Transverse colon (tissue), 3 donors: ENCODE results near the gene HECTD1.

Experiments
- EP300 ChIP-seq: sonication (generic); formaldehyde crosslinking; IDR thresholded peaks from one replicate; pipeline ENCODE4 v1.6.1; 2017; ENCODE audit warnings: antibody characterized with exemption, low read depth
- TF ChIP-seq, protein P1 (sequence below), 5 experiments: fragments of 200-600 bp in 3 of 5; fragments of 450-650 bp in 2 of 5; sonication (generic) in 3 of 5; IDR thresholded peaks; 1 replicate in 2 of 5; 2 replicates in 3 of 5; pipeline ENCODE4 v1.5.1; 2016 to 2017; ENCODE audit warnings: antibody characterized with exemption in 5 of 5, inconsistent platforms in 3 of 5, mild to moderate bottlenecking in 2 of 5, moderate library complexity in 1 of 5

DNA sequence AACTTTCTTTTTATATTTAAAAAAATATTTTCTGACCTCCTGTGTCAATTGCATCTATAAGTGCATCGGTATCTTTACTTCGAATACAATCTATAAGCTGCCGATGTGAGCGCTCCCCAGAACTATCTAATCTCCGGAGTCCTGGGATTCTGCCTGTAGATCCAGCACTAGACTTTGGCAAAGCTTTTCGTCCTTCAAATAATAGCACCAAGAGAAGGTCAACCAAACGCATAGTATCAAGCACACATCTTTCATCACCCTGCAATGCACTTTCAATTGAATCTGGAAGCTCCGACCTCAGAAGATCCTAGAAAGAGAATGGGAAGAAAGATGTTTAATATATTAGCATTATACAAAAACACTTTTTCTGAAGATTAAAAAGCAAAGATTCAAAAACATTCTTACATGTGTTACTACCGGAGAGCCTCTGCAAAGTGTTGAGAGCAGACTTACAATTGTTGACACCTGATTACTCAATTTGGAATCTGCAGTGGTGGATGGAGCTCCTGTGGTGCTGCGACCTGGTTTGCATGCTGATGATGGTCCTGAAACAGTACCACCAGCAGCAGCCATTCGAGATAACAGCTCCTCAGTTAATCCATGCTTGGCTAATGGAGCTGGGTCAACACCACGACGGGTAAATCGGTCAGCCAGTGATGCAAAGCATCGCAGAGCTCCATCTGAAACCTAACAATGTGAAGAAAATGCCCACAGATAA is 34.3 kb downstream of the HECTD1 start:
- TF ChIP-seq, protein P1, sequence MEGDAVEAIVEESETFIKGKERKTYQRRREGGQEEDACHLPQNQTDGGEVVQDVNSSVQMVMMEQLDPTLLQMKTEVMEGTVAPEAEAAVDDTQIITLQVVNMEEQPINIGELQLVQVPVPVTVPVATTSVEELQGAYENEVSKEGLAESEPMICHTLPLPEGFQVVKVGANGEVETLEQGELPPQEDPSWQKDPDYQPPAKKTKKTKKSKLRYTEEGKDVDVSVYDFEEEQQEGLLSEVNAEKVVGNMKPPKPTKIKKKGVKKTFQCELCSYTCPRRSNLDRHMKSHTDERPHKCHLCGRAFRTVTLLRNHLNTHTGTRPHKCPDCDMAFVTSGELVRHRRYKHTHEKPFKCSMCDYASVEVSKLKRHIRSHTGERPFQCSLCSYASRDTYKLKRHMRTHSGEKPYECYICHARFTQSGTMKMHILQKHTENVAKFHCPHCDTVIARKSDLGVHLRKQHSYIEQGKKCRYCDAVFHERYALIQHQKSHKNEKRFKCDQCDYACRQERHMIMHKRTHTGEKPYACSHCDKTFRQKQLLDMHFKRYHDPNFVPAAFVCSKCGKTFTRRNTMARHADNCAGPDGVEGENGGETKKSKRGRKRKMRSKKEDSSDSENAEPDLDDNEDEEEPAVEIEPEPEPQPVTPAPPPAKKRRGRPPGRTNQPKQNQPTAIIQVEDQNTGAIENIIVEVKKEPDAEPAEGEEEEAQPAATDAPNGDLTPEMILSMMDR (IDR thresholded peaks at IDR 0.05), result no peak
- TF ChIP-seq EP300, result no peak
